IMR-90 (cell line): ENCODE measurements around the gene ALK. TPM values are rescaled to one million over a fixed set of nuclear protein-coding genes. Genes with fewer than 3 reads are reported as not detected.

ENCODE experiments used
- ATAC-seq: fragments of 200-7000 bp; cut with Tn5 transposase; 2 replicates; pipeline ENCODE4 v1.9.1; 2020; ENCODE audit warnings: low read depth, mild to moderate bottlenecking, moderate library complexity
- BruUV-seq: library from RNA; stranded (reverse); fragments of 400-500 nt; replicated peaks from 2 replicates; lab custom pipeline; 2021; lab: Mats Ljungman, UMichigan
- CTCF ChIA-PET: fragments of 300-600 bp; formaldehyde crosslinking; extraction: SDS; loops from one replicate; lab custom pipeline; 2021; ENCODE audit warnings: antibody characterized with exemption; lab: Yijun Ruan, JAX
- POLR2A ChIA-PET: fragments of 300-600 bp; sonication (Branson Sonifier 250); formaldehyde crosslinking; loops from one replicate; lab custom pipeline; 2022; ENCODE audit warnings: antibody characterized with exemption; ENCODE audit not compliant: unreplicated experiment; lab: Charles Lee
- DNase-seq: peaks from one replicate; pipeline ENCODE4 v3.0.0; 2013
- H2AFZ ChIP-seq: replicated peaks from 2 replicates; pipeline ENCODE3; 2013; ENCODE audit warnings: low read length, mild to moderate bottlenecking; ENCODE audit not compliant: poor library complexity
- H2AK5ac ChIP-seq: 2 replicates; pipeline ENCODE4 v1.6.1; 2013; ENCODE audit warnings: low read depth, low read length, inconsistent platforms
- H2AK9ac ChIP-seq: replicated peaks from 2 replicates; pipeline ENCODE3; 2013; ENCODE audit warnings: mild to moderate bottlenecking, low read depth, low read length, moderate library complexity; ENCODE audit not compliant: poor library complexity
- H2BK120ac ChIP-seq: 2 replicates; pipeline ENCODE4 v1.6.1; 2013; ENCODE audit warnings: low read depth, low read length, inconsistent platforms
- H2BK15ac ChIP-seq: 3 replicates; pipeline ENCODE4 v1.6.1; 2013; ENCODE audit warnings: low read depth, low read length, inconsistent platforms
- H2BK20ac ChIP-seq: 2 replicates; pipeline ENCODE4 v1.6.1; 2013; ENCODE audit warnings: low read depth, mild to moderate bottlenecking, inconsistent platforms, low read length, moderate library complexity
- H2BK5ac ChIP-seq: 2 replicates; pipeline ENCODE4 v1.6.1; 2013; ENCODE audit warnings: mild to moderate bottlenecking, low read depth, low read length, inconsistent platforms; ENCODE audit not compliant: poor library complexity, severe bottlenecking
- H3K14ac ChIP-seq: replicated peaks from 2 replicates; pipeline ENCODE4 v1.6.1; 2013; ENCODE audit warnings: low read depth, low read length, inconsistent platforms
- H3K18ac ChIP-seq: 2 replicates; pipeline ENCODE4 v1.6.1; 2013; ENCODE audit warnings: low read depth, low read length, control low read depth
- H3K23ac ChIP-seq: 2 replicates; pipeline ENCODE4 v1.6.1; 2013; ENCODE audit warnings: low read depth, low read length, inconsistent platforms
- H3K27ac ChIP-seq: 2 replicates; pipeline ENCODE4 v1.5.1; 2013; ENCODE audit warnings: mild to moderate bottlenecking, control low read depth, low read length; ENCODE audit not compliant: insufficient read depth
- H3K27me3 ChIP-seq: 2 replicates; pipeline ENCODE4 v1.6.1; 2013; ENCODE audit warnings: low read length; ENCODE audit not compliant: control insufficient read depth, insufficient read depth
- H3K36me3 ChIP-seq: 2 replicates; pipeline ENCODE4 v1.6.1; 2013; ENCODE audit warnings: low read length, mixed read lengths; ENCODE audit not compliant: control insufficient read depth, insufficient read depth
- H3K4ac ChIP-seq: 2 replicates; pipeline ENCODE4 v1.6.1; 2013; ENCODE audit warnings: low read depth, low read length, inconsistent platforms
- H3K4me1 ChIP-seq: 2 replicates; pipeline ENCODE4 v1.6.1; 2013; ENCODE audit warnings: low read length, mixed read lengths; ENCODE audit not compliant: control insufficient read depth, insufficient read depth
- H3K4me2 ChIP-seq: 2 replicates; pipeline ENCODE4 v1.6.1; 2013; ENCODE audit warnings: low read depth, mild to moderate bottlenecking, control low read depth, low read length, moderate library complexity
- H3K4me3 ChIP-seq: 2 replicates; pipeline ENCODE4 v1.5.1; 2013; ENCODE audit warnings: low read depth, mild to moderate bottlenecking, control low read depth, low read length, moderate library complexity; ENCODE audit not compliant: insufficient read depth
- H3K56ac ChIP-seq: 2 replicates; pipeline ENCODE4 v1.6.1; 2013; ENCODE audit warnings: low read length, inconsistent platforms; ENCODE audit not compliant: insufficient read depth; ENCODE audit errors: extremely low read depth
- H3K79me1 ChIP-seq, 2 experiments: 2 replicates each; pipeline ENCODE4 v1.6.1; 2013; ENCODE audit warnings: low read length in 2 of 2, inconsistent platforms in 1 of 2, low read depth in 1 of 2
- H3K9ac ChIP-seq: 2 replicates; pipeline ENCODE4 v1.6.1; 2013; ENCODE audit warnings: low read depth, low read length, control low read depth
- H3K9me1 ChIP-seq: 2 replicates; pipeline ENCODE4 v1.6.1; 2013; ENCODE audit warnings: low read length, inconsistent platforms; ENCODE audit not compliant: insufficient read depth
- H3K9me3 ChIP-seq: 2 replicates; pipeline ENCODE4 v1.6.1; 2013; ENCODE audit warnings: low read length; ENCODE audit not compliant: control insufficient read depth, insufficient read depth
- H4K20me1 ChIP-seq: 2 replicates; pipeline ENCODE4 v1.6.1; 2013; ENCODE audit warnings: low read length, inconsistent platforms; ENCODE audit not compliant: insufficient read depth
- H4K5ac ChIP-seq: 2 replicates; pipeline ENCODE4 v1.6.1; 2013; ENCODE audit warnings: mild to moderate bottlenecking, low read depth, low read length, control low read depth
- H4K8ac ChIP-seq, 2 experiments: 2 replicates each; pipeline ENCODE4 v1.6.1; 2013; ENCODE audit warnings: low read depth in 2 of 2, low read length in 2 of 2, control low read depth in 1 of 2, inconsistent platforms in 1 of 2
- H4K91ac ChIP-seq: 2 replicates; pipeline ENCODE4 v1.6.1; 2013; ENCODE audit warnings: low read depth, low read length, inconsistent platforms; ENCODE audit not compliant: insufficient read depth
- BHLHE40 ChIP-seq: fragments of 150-350 bp; IDR thresholded peaks from 2 replicates; pipeline ENCODE4 v1.6.1; 2016; ENCODE audit warnings: mild to moderate bottlenecking, low read depth, low read length
- CEBPB ChIP-seq: IDR thresholded peaks from 2 replicates; pipeline ENCODE4 v1.6.1; 2012; ENCODE audit warnings: low read depth, low read length, improper control_type of control experiment
- CHD1 ChIP-seq: IDR thresholded peaks from 2 replicates; pipeline ENCODE4 v1.6.1; 2012; ENCODE audit warnings: low read depth, low read length, improper control_type of control experiment
- CTCF ChIP-seq: conservative IDR thresholded peaks from 2 replicates; pipeline ENCODE4 v1.5.1; 2012; ENCODE audit warnings: mild to moderate bottlenecking, low read depth, low read length, improper control_type of control experiment
- ELK1 ChIP-seq: fragments of 150-350 bp; IDR thresholded peaks from 2 replicates; pipeline ENCODE4 v1.6.1; 2016; ENCODE audit warnings: low read depth, mild to moderate bottlenecking, low read length, moderate library complexity, borderline replicate concordance
- FOS ChIP-seq: fragments of 150-350 bp; IDR thresholded peaks from 2 replicates; pipeline ENCODE4 v1.6.1; 2016; ENCODE audit warnings: low read depth, low read length
- MAFK ChIP-seq: IDR thresholded peaks from 2 replicates; pipeline ENCODE4 v1.6.1; 2012; ENCODE audit warnings: low read depth, low read length, improper control_type of control experiment
- MAZ ChIP-seq: IDR thresholded peaks from 2 replicates; pipeline ENCODE4 v1.6.1; 2012; ENCODE audit warnings: low read depth, mild to moderate bottlenecking, low read length, improper control_type of control experiment, moderate library complexity, borderline replicate concordance
- MXI1 ChIP-seq: IDR thresholded peaks from 2 replicates; pipeline ENCODE4 v1.6.1; 2012; ENCODE audit warnings: low read depth, mild to moderate bottlenecking, low read length, moderate library complexity, borderline replicate concordance
- NFE2L2 ChIP-seq: fragments of 150-350 bp; IDR thresholded peaks from 2 replicates; pipeline ENCODE4 v1.6.1; 2016; ENCODE audit warnings: low read depth, mild to moderate bottlenecking, low read length
- POLR2A ChIP-seq: IDR thresholded peaks from 2 replicates; pipeline ENCODE4 v1.6.1; 2012; ENCODE audit warnings: mild to moderate bottlenecking, low read depth, low read length
- RAD21 ChIP-seq: IDR thresholded peaks from 2 replicates; pipeline ENCODE4 v1.6.1; 2012; ENCODE audit warnings: low read length, improper control_type of control experiment
- RCOR1 ChIP-seq: IDR thresholded peaks from 2 replicates; pipeline ENCODE4 v1.6.1; 2012; ENCODE audit warnings: mild to moderate bottlenecking, low read length, improper control_type of control experiment; ENCODE audit not compliant: insufficient replicate concordance
- RFX5 ChIP-seq: IDR thresholded peaks from 2 replicates; pipeline ENCODE4 v1.8.0; 2012; ENCODE audit warnings: low read depth, mild to moderate bottlenecking, low read length, moderate library complexity
- SMC3 ChIP-seq: fragments of 150-350 bp; IDR thresholded peaks from 2 replicates; pipeline ENCODE4 v1.6.1; 2016; ENCODE audit warnings: low read depth, mild to moderate bottlenecking, antibody characterized with exemption, low read length, moderate library complexity
- USF2 ChIP-seq: fragments of 150-350 bp; IDR thresholded peaks from 2 replicates; pipeline ENCODE4 v1.6.1; 2017; ENCODE audit warnings: mild to moderate bottlenecking, antibody characterized with exemption, low read length, low read depth
- WGBS, 2 experiments: methylation state at CpG; one replicate each; pipeline versions ENCODE4 v1.1.5 to v1.1.7; 2013; ENCODE audit warnings: missing lambda C conversion rate in 2 of 2; ENCODE audit not compliant: insufficient read length in 1 of 2; ENCODE audit errors: extremely low coverage in 2 of 2; 5-methylcytosine and 5-hydroxymethylcytosine counted together
- dilution Hi-C: fragments of 300-500 bp; cut with HindIII; formaldehyde crosslinking; loops from one replicate; pipeline ENCODE4 v1.14.3; 2018; ENCODE audit warnings: low sequenced_read_pairs; ENCODE audit not compliant: unreplicated experiment
- in situ Hi-C: fragments of 300-500 bp; cut with MboI; formaldehyde crosslinking; loops from 3 replicates; pipeline ENCODE4 v1.14.3; 2019; ENCODE audit warnings: low sequenced_read_pairs, inconsistent platforms, mixed read lengths
- intact Hi-C: fragments of 100-400 bp; cut with micrococcal nuclease; formaldehyde crosslinking; loops from 2 replicates; pipeline ENCODE4 v1.10.0; 2022
- polyA plus RNA-seq, 3 experiments: library from polyadenylated mRNA; depleted of rRNA; stranded (reverse); fragments of >200 nt; gene quantifications; 2 replicates each; pipeline ENCODE4 v1.2.3, GENCODE V29; 2012; ENCODE audit warnings: low replicate concordance in 1 of 3
- total RNA-seq: library from RNA; depleted of rRNA; stranded (reverse); fragments of >200 nt; gene quantifications from 2 replicates; pipeline ENCODE4 v1.2.3, GENCODE V29; 2012

Gene ALK
- total and polyA plus RNA-seq, 2 of the 4 experiments (the other 2 are of a cell fraction): not detected

- H2BK120ac ChIP-seq: no peak overlapping the region
- BruUV-seq: no TSS peak
- no peak overlapping the region for H3K18ac ChIP-seq
- ChIA-PET CTCF (no interaction called here), POLR2A (no interaction called here)
- H3K36me3 ChIP-seq: no peaks in the 10 kb centered on the region
- intact Hi-C loops: no loop called here
- no peak overlapping the region for H3K4me3 ChIP-seq
- WGBS, 2 experiments: no CpG with 5 or more reads among the region's 4 CpGs
- no peak overlapping the region for H4K8ac ChIP-seq
- H3K9ac ChIP-seq: no peak overlapping the region
- no peaks in the 10 kb centered on the region for H3K9me3 ChIP-seq
- H3K27ac ChIP-seq: no peak overlapping the region
- no peak overlapping the region for H4K5ac ChIP-seq
- H2AFZ ChIP-seq: no peak overlapping the region
- H3K79me1 ChIP-seq: no peaks in the 10 kb centered on the region
- no peaks in the 10 kb centered on the region for H3K4me1 ChIP-seq
- no peak overlapping the region for H3K23ac ChIP-seq
- H2BK5ac ChIP-seq: no peak overlapping the region
- H3K4ac ChIP-seq: no peak overlapping the region
- DNase-seq: no peak
- dilution Hi-C loops: no loop called here
- H3K27me3 ChIP-seq: peaks cover 20% of the 10 kb centered on the region
- H2BK20ac ChIP-seq: no peak overlapping the region
- no peak overlapping the region for H4K91ac ChIP-seq
- in situ Hi-C loops: no loop called here
- H3K14ac ChIP-seq: no peak overlapping the region
- H3K56ac ChIP-seq: no peak overlapping the region
- no peak for ATAC-seq
- no peak overlapping the region for H2BK15ac ChIP-seq
- TF ChIP-seq MAZ: no peak
- no peak for TF ChIP-seq RCOR1
- no peak for TF ChIP-seq NFE2L2
- TF ChIP-seq BHLHE40: no peak
- no peak for TF ChIP-seq CEBPB
- TF ChIP-seq RAD21: no peak
- no peak for TF ChIP-seq POLR2A
- TF ChIP-seq MAFK: no peak
- TF ChIP-seq ELK1: no peak
- TF ChIP-seq SMC3: no peak
- no peak for TF ChIP-seq FOS
- no peak for TF ChIP-seq USF2
- no peak for TF ChIP-seq MXI1
- no peak for TF ChIP-seq CHD1
- TF ChIP-seq CTCF: no peak
- TF ChIP-seq RFX5: no peak
- H3K4me2 ChIP-seq: no peak overlapping the region
- no peak overlapping the region for H2AK5ac ChIP-seq
- H2AK9ac ChIP-seq: no peak overlapping the region
- H4K20me1 ChIP-seq: no peaks in the 10 kb centered on the region
- H3K9me1 ChIP-seq: no peaks in the 10 kb centered on the region
Measured at GRCh38 chr2:29817299-29817698, 104.1 kb downstream of the ALK start.
